Activated T-helper 1 cell treated with anti-CD3 and anti-CD28 coated beads, Interleukin-12 subunit alpha, Interleukin-12 subunit beta, Interleukin-2, Interleukin-4 antibody, amounts not matched to agents 30 ng/mL and 10 ng/mL and 1 ng/mL, durations not matched to agents 14 hours and 24 hours and 36 hours (primary cell): ENCODE results near the gene FAM193A. TPM values are rescaled to one million over a fixed set of nuclear protein-coding genes. Genes with fewer than 3 reads are reported as not detected.
A peak's percentile ranks its signal among the peaks of the same experiment; 100 is the strongest.
"Not testable (repeated sequence)": the region's sequence is repeated elsewhere in the genome, so short reads cannot be mapped to it uniquely, and the experiment has no call there.

Experiments used
- DNase-seq: peaks from one replicate; pipeline ENCODE4 v3.0.0; 2021; ENCODE audit warnings: low spot score
- H3K27ac Mint-ChIP-seq: one replicate; pipeline ENCODE4 v1.8.0; 2021; ENCODE audit warnings: mild to moderate bottlenecking, mixed read lengths
- H3K27me3 Mint-ChIP-seq: one replicate; pipeline ENCODE4 v1.8.0; 2022; ENCODE audit warnings: mild to moderate bottlenecking, moderate library complexity, mixed read lengths; ENCODE audit not compliant: insufficient read depth
- H3K36me3 Mint-ChIP-seq: one replicate; pipeline ENCODE4 v1.8.0; 2021; ENCODE audit warnings: low read depth, mixed read lengths
- H3K4me1 Mint-ChIP-seq: one replicate; pipeline ENCODE4 v1.8.0; 2021; ENCODE audit warnings: low read depth, mixed read lengths
- H3K4me3 Mint-ChIP-seq: one replicate; pipeline ENCODE4 v1.8.0; 2021; ENCODE audit warnings: mild to moderate bottlenecking, moderate library complexity, mixed read lengths
- H3K9me3 Mint-ChIP-seq: one replicate; pipeline ENCODE4 v1.8.0; 2021; ENCODE audit warnings: mixed read lengths
- intact Hi-C: fragments of 100-400 bp; cut with micrococcal nuclease; formaldehyde crosslinking; loops from one replicate; pipeline ENCODE4 v1.15.1; 2024
- total RNA-seq: library from RNA; stranded (reverse); gene quantifications from 2 replicates; pipeline ENCODE4 v1.2.3, GENCODE V29; 2022

FAM193A gene
- total RNA-seq, 1 donor from 2014 or later, result 32.2 TPM

GRCh38 chr4:2663275-2663674 is 126.8 kb downstream of the FAM193A start:
- Mint-ChIP-seq H3K36me3 (peaks cover 49% of the 10 kb centered on the region), H3K27ac (no peak overlapping the region), H3K4me1 (peaks cover 17% of the 10 kb centered on the region), H3K27me3 (no peaks in the 10 kb centered on the region), H3K4me3 (no peak overlapping the region), H3K9me3 (no peaks in the 10 kb centered on the region)
- intact Hi-C loops, result no loop called here
- DNase-seq, result no peak

- Mint-ChIP-seq H3K9me3 (no peaks in the 10 kb centered on the region), H3K36me3 (peaks cover 43% of the 10 kb centered on the region), H3K27ac (peak overlapping the region; percentile 69), H3K4me3 (peak overlapping the region; percentile 75), H3K4me1 (peaks cover 38% of the 10 kb centered on the region), H3K27me3 (no peaks in the 10 kb centered on the region)
- no peak for DNase-seq
- intact Hi-C loops, result loop anchor here (2.0 kb wide), 1 partner anchor 80 kb away; no protein-coding TSS in a partner anchor
Measured at GRCh38 chr4:2666722-2667247, 130.3 kb downstream of the FAM193A start.

- peaks cover 45% of the 10 kb centered on the region for H3K4me1 Mint-ChIP-seq
- peak overlapping the region; percentile 75 for H3K4me3 Mint-ChIP-seq
- H3K27ac Mint-ChIP-seq, result peak overlapping the region; percentile 77
- no peaks in the 10 kb centered on the region for H3K27me3 Mint-ChIP-seq
- intact Hi-C loops, result loop anchor here (2.0 kb wide), 1 partner anchor 79 kb away; no protein-coding TSS in a partner anchor
- DNase-seq, result no peak
- H3K36me3 Mint-ChIP-seq, result peaks cover 49% of the 10 kb centered on the region
- no peaks in the 10 kb centered on the region for H3K9me3 Mint-ChIP-seq
Measured at GRCh38 chr4:2667428-2667827, 131.0 kb downstream of the FAM193A start.

- no peak for DNase-seq
- no peaks in the 10 kb centered on the region for H3K27me3 Mint-ChIP-seq
- H3K4me3 Mint-ChIP-seq, result no peak overlapping the region
- intact Hi-C loops, result no loop called here
- peaks cover 52% of the 10 kb centered on the region for H3K4me1 Mint-ChIP-seq
- peak overlapping the region; percentile 27 for H3K27ac Mint-ChIP-seq
- peaks cover 54% of the 10 kb centered on the region for H3K36me3 Mint-ChIP-seq
- no peaks in the 10 kb centered on the region for H3K9me3 Mint-ChIP-seq
Measured at GRCh38 chr4:2671267-2671895, 134.9 kb downstream of the FAM193A start.

GRCh38 chr4:2672082-2672481 is 135.6 kb downstream of the FAM193A start:
- DNase-seq, result no peak
- H3K9me3 Mint-ChIP-seq, result peaks cover 2% of the 10 kb centered on the region
- peaks cover 54% of the 10 kb centered on the region for H3K36me3 Mint-ChIP-seq
- H3K4me3 Mint-ChIP-seq, result no peak overlapping the region
- peaks cover 50% of the 10 kb centered on the region for H3K4me1 Mint-ChIP-seq
- no peaks in the 10 kb centered on the region for H3K27me3 Mint-ChIP-seq
- intact Hi-C loops, result no loop called here
- peak overlapping the region; percentile 25 for H3K27ac Mint-ChIP-seq

GRCh38 chr4:2672700-2673099 is 136.3 kb downstream of the FAM193A start:
- Mint-ChIP-seq H3K4me3 (no peak overlapping the region), H3K9me3 (peaks cover 4% of the 10 kb centered on the region), H3K27ac (no peak overlapping the region), H3K27me3 (no peaks in the 10 kb centered on the region), H3K4me1 (peaks cover 46% of the 10 kb centered on the region), H3K36me3 (peaks cover 53% of the 10 kb centered on the region)
- intact Hi-C loops, result no loop called here
- DNase-seq, result no peak

GRCh38 chr4:2673157-2673556 is 136.7 kb downstream of the FAM193A start:
- intact Hi-C loops, result no loop called here
- H3K4me1 Mint-ChIP-seq, result peaks cover 48% of the 10 kb centered on the region
- H3K9me3 Mint-ChIP-seq, result peaks cover 4% of the 10 kb centered on the region
- DNase-seq, result no peak
- peak overlapping the region; percentile 21 for H3K27ac Mint-ChIP-seq
- H3K27me3 Mint-ChIP-seq, result no peaks in the 10 kb centered on the region
- H3K4me3 Mint-ChIP-seq, result no peak overlapping the region
- peaks cover 53% of the 10 kb centered on the region for H3K36me3 Mint-ChIP-seq

- H3K9me3 Mint-ChIP-seq, H3K27me3 Mint-ChIP-seq, intact Hi-C loops, H3K4me3 Mint-ChIP-seq, DNase-seq, H3K27ac Mint-ChIP-seq: not testable (repeated sequence)
- peaks cover 28% of the 10 kb centered on the region for H3K4me1 Mint-ChIP-seq
- H3K36me3 Mint-ChIP-seq, result peaks cover 51% of the 10 kb centered on the region
Measured at GRCh38 chr4:2679762-2680161, 143.3 kb downstream of the FAM193A start.

- Mint-ChIP-seq H3K27ac (peak overlapping the region; percentile 31), H3K36me3 (peaks cover 46% of the 10 kb centered on the region), H3K4me3 (no peak overlapping the region), H3K27me3 (no peaks in the 10 kb centered on the region), H3K4me1 (peaks cover 11% of the 10 kb centered on the region), H3K9me3 (no peaks in the 10 kb centered on the region)
- DNase-seq, result no peak
- intact Hi-C loops, result no loop called here
Measured at GRCh38 chr4:2684486-2684885, 148.0 kb downstream of the FAM193A start.

GRCh38 chr4:2685541-2685940 is 149.1 kb downstream of the FAM193A start:
- H3K9me3 Mint-ChIP-seq, result no peaks in the 10 kb centered on the region
- H3K36me3 Mint-ChIP-seq, result peaks cover 47% of the 10 kb centered on the region
- no peak overlapping the region for H3K4me3 Mint-ChIP-seq
- H3K27ac Mint-ChIP-seq, result peak overlapping the region; percentile 50
- no peak for DNase-seq
- no peaks in the 10 kb centered on the region for H3K27me3 Mint-ChIP-seq
- intact Hi-C loops, result no loop called here
- H3K4me1 Mint-ChIP-seq, result peaks cover 18% of the 10 kb centered on the region

GRCh38 chr4:2686379-2687265 is 150.2 kb downstream of the FAM193A start:
- no peak for DNase-seq
- Mint-ChIP-seq H3K27ac (peak overlapping the region; percentile 31), H3K4me3 (no peak overlapping the region), H3K36me3 (peaks cover 48% of the 10 kb centered on the region), H3K4me1 (peaks cover 24% of the 10 kb centered on the region), H3K27me3 (no peaks in the 10 kb centered on the region), H3K9me3 (no peaks in the 10 kb centered on the region)
- intact Hi-C loops, result no loop called here

GRCh38 chr4:2688281-2688680 is 151.8 kb downstream of the FAM193A start:
- Mint-ChIP-seq H3K27ac (peak overlapping the region; percentile 1), H3K4me3 (no peak overlapping the region), H3K9me3 (no peaks in the 10 kb centered on the region), H3K4me1 (peaks cover 35% of the 10 kb centered on the region), H3K36me3 (peaks cover 56% of the 10 kb centered on the region), H3K27me3 (no peaks in the 10 kb centered on the region)
- no peak for DNase-seq
- intact Hi-C loops, result no loop called here

GRCh38 chr4:2688697-2689096 is 152.2 kb downstream of the FAM193A start:
- no peak for DNase-seq
- no peak overlapping the region for H3K27ac Mint-ChIP-seq
- H3K4me1 Mint-ChIP-seq, result peaks cover 35% of the 10 kb centered on the region
- intact Hi-C loops, result no loop called here
- peaks cover 56% of the 10 kb centered on the region for H3K36me3 Mint-ChIP-seq
- H3K4me3 Mint-ChIP-seq, result no peak overlapping the region
- H3K27me3 Mint-ChIP-seq, result no peaks in the 10 kb centered on the region
- no peaks in the 10 kb centered on the region for H3K9me3 Mint-ChIP-seq
